ENCODE data around the gene FAM171A2.

FAM171A2 gene

DNA sequence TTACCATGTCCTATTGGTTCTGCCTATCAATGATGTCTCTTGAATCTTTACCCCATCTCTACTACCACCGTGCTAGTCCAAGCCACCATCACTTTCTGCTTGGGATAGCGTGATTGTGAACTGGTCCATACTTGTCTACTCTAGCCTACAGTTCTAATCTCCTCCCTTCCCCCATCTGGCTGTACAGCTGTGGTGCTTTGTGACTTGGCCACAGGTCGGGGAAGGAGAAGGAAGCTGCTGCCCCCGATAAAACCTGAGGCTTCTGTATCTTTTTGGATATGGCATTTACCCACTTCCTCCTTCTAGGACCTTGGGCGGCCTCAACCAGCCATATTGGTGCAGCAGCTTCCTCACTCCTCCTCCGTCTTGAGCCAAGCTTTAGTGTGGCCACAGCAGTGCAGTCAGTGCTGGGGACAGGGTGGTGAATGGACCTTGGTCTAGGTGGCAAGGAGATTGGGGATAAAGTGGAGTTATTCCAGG, 26.1 kb upstream of the FAM171A2 start:
- H3K4me1 Mint-ChIP-seq: peaks cover 4% of the 10 kb centered on the region
- peaks cover 16% of the 10 kb centered on the region for H3K27me3 Mint-ChIP-seq (ENCODE audit: low read depth)
- peaks cover 6% of the 10 kb centered on the region for H3K36me3 Mint-ChIP-seq (ENCODE audit: low read depth)
- H3K27ac Mint-ChIP-seq: no peak overlapping the region
- peak overlapping the region in 1 of 3 experiments; percentile 14 for H3K4me3 Mint-ChIP-seq
- TF ChIP-seq, protein P1, sequence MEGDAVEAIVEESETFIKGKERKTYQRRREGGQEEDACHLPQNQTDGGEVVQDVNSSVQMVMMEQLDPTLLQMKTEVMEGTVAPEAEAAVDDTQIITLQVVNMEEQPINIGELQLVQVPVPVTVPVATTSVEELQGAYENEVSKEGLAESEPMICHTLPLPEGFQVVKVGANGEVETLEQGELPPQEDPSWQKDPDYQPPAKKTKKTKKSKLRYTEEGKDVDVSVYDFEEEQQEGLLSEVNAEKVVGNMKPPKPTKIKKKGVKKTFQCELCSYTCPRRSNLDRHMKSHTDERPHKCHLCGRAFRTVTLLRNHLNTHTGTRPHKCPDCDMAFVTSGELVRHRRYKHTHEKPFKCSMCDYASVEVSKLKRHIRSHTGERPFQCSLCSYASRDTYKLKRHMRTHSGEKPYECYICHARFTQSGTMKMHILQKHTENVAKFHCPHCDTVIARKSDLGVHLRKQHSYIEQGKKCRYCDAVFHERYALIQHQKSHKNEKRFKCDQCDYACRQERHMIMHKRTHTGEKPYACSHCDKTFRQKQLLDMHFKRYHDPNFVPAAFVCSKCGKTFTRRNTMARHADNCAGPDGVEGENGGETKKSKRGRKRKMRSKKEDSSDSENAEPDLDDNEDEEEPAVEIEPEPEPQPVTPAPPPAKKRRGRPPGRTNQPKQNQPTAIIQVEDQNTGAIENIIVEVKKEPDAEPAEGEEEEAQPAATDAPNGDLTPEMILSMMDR (IDR thresholded peaks at IDR 0.05; ENCODE audit: unreplicated experiment in 3 of 3): no peak
- H3K9me3 Mint-ChIP-seq: no peaks in the 10 kb centered on the region

DNA sequence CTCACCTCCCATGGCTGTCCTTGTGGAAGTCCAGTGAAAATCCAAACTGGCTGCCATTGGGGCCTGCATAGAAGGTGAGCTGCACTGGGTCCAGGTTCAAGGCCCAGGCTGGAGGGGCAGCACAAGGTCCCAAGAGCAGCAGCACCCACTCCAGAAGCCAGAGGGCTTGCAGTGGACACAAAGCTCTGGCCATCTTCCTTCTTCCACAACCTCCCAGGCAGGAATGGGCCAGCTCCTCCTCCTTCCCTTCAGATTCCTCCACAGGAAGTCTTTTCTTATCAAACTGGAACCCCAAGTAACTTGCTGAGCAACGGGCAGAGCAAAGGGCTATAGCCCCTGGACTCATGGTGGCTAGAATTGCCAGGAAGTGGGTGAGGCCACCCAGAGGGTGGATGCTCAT, 25.6 kb upstream of the FAM171A2 start, which contains the start of gene ITGA2B:
TSS of gene ITGA2B (minus strand) at position 369 of the 400 bp plus-strand sequence. CDS start at position 193, 176 bp downstream.
- H3K27me3 Mint-ChIP-seq (ENCODE audit: low read depth): peaks cover 21% of the 10 kb centered on the region
- TF ChIP-seq, protein P1 (IDR thresholded peaks at IDR 0.05; ENCODE audit: unreplicated experiment in 3 of 3): no peak
- H3K4me3 Mint-ChIP-seq: peak within 1 kb of the TSS in 1 of 3 experiments; percentile 14
- no peak within 1 kb of the TSS for H3K27ac Mint-ChIP-seq
- H3K9me3 Mint-ChIP-seq: no peaks in the 10 kb centered on the region
- H3K36me3 Mint-ChIP-seq (ENCODE audit: low read depth): peaks cover 5% of the 10 kb centered on the region
- H3K4me1 Mint-ChIP-seq: peaks cover 4% of the 10 kb centered on the region

DNA sequence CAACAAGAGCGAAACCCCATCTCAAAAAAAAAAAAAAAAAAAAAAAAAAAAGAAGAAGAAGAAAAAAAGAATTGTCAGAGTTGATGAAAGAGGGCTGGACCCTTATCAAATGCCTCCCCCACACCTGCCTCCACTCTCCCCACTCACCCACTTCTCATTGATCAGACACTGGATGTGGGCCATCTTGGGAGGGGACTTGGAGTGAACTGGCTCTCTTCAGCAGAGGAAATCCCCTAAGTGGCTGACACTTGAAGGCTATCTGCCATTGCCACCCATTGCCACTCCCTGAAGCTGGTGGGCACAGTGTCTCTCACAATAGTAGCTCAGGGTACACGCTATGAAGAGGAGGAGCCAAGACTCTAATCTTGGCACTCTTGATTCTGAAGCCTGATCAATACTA, 24.2 kb upstream of the FAM171A2 start:
- Mint-ChIP-seq H3K27ac (no peak overlapping the region), H3K36me3 (ENCODE audit: low read depth) (peaks cover 4% of the 10 kb centered on the region), H3K9me3 (no peaks in the 10 kb centered on the region), H3K27me3 (ENCODE audit: low read depth) (peaks cover 36% of the 10 kb centered on the region), H3K4me3 (peak overlapping the region; percentile 42 to 62 (median 51)), H3K4me1 (peaks cover 4% of the 10 kb centered on the region)
- TF ChIP-seq, protein P1 (IDR thresholded peaks at IDR 0.05; ENCODE audit: unreplicated experiment in 3 of 3): no peak

DNA sequence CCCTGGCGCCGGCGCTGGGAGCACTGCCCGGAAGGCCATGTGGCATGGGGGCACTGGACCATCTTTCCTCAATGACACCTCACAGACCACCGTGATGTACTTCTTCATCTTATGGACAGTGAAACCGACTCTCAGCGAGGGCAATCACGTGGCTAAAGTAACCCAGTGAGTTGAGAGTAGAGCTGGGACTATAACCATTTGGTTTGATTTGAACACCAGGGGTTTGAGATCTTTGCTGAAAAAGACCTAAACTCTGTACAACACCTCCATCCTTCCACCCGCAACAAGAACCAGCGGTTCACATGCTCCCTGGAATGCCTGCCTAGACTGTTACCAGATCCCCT, 22.5 kb upstream of the FAM171A2 start:
- Mint-ChIP-seq H3K36me3 (ENCODE audit: low read depth) (no peaks in the 10 kb centered on the region), H3K4me3 (peak overlapping the region; percentile 79 to 85 (median 83)), H3K27me3 (ENCODE audit: low read depth) (peaks cover 37% of the 10 kb centered on the region), H3K9me3 (no peaks in the 10 kb centered on the region), H3K27ac (peak overlapping the region in 1 of 3 experiments; percentile 24), H3K4me1 (peaks cover 4% of the 10 kb centered on the region)
- TF ChIP-seq, protein P1 (IDR thresholded peaks at IDR 0.05; ENCODE audit: unreplicated experiment in 3 of 3): no peak

DNA sequence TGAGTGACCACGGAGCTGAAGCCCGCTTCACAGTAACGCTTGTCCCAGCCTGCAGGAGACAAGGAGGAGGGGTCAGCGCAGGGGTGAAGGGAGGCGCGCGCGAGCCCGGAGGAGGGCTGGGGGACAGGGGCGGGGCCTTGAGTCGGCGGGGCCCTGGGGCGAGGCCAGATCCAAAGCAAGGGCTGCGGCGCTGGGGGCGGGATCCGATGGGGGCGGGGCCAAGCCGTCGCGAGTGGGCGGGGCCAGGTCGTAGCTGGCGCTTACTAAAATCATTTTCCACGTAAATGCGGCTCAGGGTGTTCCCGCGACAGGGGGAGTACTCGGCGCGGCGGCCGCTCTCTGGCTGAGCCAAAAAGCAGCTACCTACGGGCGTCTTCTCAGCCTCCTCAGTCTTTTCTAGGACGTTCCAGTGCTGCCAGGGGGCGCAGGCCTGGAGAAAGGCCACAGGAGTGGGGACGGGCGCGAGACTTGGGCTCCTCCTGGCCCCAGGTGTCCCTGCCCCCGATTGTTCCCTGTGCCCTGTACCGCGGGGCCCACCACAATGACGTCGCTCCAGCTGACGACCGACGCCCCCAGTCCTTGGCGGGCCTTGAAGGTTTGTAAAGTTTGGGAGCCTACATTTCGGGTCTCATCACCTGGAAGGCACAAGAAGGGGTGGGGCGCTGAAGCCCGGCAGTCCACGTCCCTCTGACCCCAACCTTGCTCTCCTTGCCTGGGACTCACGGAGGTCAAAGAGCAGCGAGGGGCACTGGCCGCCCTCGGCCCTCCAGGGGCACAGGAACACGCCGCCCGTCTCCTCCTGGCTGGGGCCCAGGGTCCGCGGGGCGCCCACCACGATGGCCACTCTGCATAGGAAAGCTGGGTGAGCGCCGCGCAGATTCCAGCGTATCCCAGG, 21.9 kb upstream of the FAM171A2 start:
- Mint-ChIP-seq H3K4me3 (peak overlapping the region; percentile 83 to 86 (median 85)), H3K27ac (no peak overlapping the region), H3K4me1 (peaks cover 4% of the 10 kb centered on the region), H3K27me3 (ENCODE audit: low read depth) (peaks cover 37% of the 10 kb centered on the region), H3K36me3 (ENCODE audit: low read depth) (no peaks in the 10 kb centered on the region), H3K9me3 (no peaks in the 10 kb centered on the region)
- TF ChIP-seq, protein P1 (IDR thresholded peaks at IDR 0.05; ENCODE audit: unreplicated experiment in 3 of 3): peak in 2 of 3 experiments; percentile 12 to 29
